COLO668 (cell line): Measurements from ENCODE around the gene IP6K3.

ENCODE experiments used
- DNase-seq: peaks from one replicate; lab custom pipeline; 2025; ENCODE audit not compliant: unreplicated experiment; lab: John Stamatoyannopoulos, UW

IP6K3 gene

DNA sequence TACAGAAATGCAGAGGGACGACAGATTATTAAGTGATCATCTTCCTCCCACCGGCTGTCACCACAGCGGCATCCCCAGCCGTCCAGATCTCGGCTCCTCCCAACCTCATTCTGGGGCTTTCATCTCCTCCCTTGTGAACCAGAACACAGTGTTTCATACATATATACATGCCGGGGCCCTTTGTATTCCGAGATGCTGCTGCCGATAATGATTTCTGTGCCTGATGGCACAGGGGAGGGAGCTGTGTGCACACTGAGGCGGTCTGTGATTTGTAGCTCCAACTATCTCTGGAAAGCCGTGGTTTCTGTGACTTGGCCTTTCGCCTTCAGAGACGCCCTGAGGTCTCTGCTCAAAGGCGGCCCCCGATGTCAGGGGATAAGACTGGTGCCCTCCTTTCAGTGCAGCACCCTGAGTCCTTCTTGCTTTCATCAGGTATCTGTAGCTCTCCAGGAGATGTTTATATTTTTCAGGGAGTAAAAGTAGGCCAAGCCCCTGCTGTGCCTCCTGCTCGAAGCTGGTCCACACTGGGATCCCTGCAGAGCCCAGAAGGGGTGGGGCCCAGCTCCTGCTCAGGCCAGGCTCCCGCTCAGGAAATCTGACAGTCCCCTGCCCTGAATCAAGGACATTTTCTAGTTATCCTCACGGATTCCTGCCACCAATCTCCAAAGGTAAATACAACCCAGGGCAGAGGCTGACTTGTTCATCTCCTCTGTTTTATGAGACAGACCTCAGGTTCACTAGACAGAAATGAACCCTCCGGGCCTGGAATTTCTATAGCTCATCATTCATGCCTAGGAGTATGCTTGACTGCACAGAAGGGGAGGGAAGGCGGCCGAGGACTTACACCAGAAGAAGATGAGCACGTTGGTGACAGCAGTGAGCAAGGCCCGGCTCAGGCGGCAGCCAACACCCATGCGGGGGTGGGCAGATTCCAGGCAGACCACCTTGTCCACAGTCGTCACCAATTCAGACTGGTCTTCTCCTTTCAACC is 31.0 kb upstream of the IP6K3 start:
- DNase-seq = no peak

- DNase-seq = no peak
Measured at GRCh38 chr6:33776764-33777163, 30.1 kb upstream of the IP6K3 start.

GRCh38 chr6:33776186-33776585 is 29.5 kb upstream of the IP6K3 start:
- no peak for DNase-seq

DNA sequence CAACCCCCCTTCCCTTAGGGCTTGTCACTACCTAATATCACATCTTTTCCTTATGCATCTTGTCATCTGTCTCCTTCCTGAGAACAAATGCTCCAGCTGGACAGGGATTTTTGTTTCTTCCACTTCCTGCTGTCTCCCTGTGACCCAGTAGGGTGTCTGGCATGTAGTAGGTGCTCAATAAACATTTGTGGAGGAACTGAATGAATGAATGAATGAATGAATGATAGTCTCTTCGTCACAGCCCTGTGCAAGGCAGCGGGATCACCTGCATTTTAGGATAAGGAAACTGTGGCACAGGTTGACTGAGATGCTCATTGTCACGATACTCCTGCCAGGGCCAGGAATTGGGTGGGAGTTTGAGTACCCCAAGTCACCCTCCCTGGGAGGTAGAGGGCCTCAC is 28.1 kb upstream of the IP6K3 start:
- DNase-seq = no peak

GRCh38 chr6:33772902-33773472 is 26.3 kb upstream of the IP6K3 start:
- DNase-seq = no peak

GRCh38 chr6:33772082-33772830 is 25.6 kb upstream of the IP6K3 start:
- no peak for DNase-seq

GRCh38 chr6:33771146-33772081 is 24.7 kb upstream of the IP6K3 start:
- peak; percentile 80 for DNase-seq

GRCh38 chr6:33770833-33771145 is 24.1 kb upstream of the IP6K3 start:
- no peak for DNase-seq

- DNase-seq = no peak
Measured at GRCh38 chr6:33770124-33770832, 23.6 kb upstream of the IP6K3 start.

- no peak for DNase-seq
Measured at GRCh38 chr6:33769248-33769821, 22.6 kb upstream of the IP6K3 start.

GRCh38 chr6:33768644-33769120 is 22.0 kb upstream of the IP6K3 start:
- DNase-seq = peak; percentile 66

- no peak for DNase-seq
Measured at GRCh38 chr6:33766921-33767907, 20.5 kb upstream of the IP6K3 start.

GRCh38 chr6:33765368-33765767 is 18.7 kb upstream of the IP6K3 start:
- DNase-seq = no peak

DNA sequence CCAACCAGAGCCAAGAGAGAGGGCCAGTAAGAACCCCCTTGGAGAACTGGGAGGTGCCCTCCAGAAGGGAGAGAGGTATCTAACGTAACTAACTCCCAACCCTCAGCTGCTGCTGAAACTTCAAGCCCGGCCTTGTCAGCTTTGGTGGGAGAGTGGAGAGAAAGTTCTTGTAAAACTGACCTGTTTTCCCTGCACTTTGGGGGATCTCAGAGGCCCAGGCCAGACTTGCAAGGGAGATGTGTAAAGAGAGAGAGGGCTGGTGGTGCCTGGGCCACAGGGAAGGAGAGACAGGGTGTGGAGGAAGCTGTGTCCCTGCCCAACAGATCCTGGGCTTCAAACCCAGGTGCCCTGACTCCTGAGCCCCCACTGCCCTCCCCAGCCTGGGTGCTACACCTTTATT is 17.3 kb upstream of the IP6K3 start:
- DNase-seq = no peak

- no peak for DNase-seq
Measured at GRCh38 chr6:33763483-33763882, 16.8 kb upstream of the IP6K3 start.

DNA sequence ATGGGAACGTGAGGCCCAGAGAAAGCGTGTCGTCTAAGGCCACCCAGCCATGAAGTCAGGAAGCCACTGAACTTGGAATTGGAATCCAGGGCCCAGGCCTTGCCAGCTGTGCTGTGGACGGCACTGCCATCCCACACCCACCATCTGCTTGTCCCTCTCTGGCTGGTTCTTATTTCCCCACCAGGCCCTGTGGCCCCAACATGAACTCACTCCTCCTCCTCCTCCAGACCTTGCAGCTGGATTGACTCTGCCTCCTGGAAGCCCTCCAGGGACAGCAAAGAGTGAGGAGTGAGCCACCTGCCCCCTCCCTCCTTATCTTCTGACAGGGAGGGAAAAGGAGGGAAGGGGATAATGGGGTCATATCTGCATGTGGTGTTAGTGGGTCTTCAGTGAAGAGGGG is 16.0 kb upstream of the IP6K3 start:
- no peak for DNase-seq

DNA sequence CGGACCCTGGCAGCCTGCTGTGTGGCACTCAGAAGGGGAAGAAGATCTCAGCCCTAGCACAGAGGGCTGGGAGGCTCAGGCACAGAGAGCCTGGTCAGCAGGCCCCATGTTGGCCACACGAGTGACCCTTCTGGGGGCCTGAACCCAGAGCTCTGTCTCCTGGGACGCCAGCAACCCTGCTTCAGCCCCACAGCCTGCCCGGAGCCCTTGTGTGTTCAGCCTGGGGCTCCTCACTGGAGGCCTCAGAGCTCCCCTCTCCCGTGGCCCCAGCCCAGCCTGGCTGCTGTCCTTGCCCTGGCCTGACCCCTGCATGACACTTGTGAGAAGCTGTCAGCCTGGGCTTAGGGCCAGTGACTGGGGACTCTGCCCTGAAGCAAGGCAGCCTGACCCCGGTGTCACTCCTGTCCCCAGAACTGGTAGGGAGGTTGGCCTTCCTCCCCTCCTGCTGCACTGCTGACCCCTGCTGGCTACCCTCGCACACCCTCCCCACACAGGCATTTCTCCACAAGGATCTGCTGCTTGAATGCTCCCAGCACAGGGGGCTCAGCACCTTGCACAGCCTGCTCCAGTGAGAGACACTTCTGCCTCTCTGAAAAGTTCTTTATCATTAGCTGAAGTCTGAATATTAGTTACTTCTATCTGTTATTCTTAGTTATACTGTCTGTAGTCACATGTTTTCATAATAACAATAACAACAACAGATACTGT is 15.4 kb upstream of the IP6K3 start:
- DNase-seq = peak; percentile 73

GRCh38 chr6:33761581-33761921 is 14.8 kb upstream of the IP6K3 start:
- DNase-seq = no peak
